HG03139 (cell line): ENCODE measurements around the gene AKT3.
A peak's percentile ranks its signal among the peaks of the same experiment; 100 is the strongest.

ENCODE experiments used
- ATAC-seq: cut with Tn5 transposase; IDR thresholded peaks from one replicate; pipeline ENCODE4 v1.9.1; 2021; ENCODE audit not compliant: unreplicated experiment

AKT3 gene

DNA sequence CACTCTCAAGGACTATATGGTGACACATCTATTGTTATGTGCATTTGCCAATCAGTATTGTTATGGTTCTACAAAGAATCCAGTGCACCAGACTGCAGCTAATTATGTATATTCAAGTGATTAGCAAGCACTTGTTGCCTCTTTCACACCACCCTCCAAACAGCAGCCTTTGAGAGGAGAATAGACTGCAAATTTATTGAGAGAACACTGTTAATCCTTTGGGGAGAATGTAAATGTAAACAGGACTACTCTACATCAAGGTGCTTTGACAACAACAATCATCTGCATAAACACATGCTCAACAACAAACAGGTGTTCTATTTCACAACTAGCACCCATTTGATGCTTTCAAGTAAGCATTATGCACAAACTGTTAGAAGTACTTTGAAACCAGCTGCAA, 117.4 kb downstream of the AKT3 start:
- ATAC-seq, result no peak

DNA sequence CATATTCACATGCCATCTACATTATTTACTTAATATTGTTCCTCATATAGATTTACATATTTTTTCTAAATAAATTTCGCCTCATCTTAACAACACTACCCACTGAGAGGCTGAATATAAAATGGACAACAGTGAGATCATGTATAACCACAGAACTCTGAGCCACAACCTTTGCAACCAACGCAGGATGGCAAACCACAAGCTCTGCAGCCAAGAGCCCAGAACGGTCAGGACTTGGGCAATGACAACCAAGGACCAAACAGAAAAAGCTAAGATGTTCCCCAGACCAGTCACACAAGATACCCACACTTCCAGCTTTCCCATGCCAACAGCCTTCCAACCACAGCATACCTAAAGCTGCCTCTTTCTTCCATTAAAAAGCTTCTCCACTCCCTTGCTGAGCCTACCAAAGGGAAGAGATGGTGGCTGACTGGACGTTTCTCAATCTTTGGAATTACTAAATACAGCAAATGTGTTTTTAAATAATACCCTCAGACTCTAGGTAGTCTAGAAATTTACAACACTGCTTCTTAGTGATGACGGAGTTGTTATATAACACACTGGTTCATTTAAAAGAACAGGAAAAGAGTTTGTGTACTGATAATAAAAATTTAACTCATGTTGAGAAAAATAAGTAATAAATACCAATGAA, 117.9 kb downstream of the AKT3 start:
- ATAC-seq, result no peak

DNA sequence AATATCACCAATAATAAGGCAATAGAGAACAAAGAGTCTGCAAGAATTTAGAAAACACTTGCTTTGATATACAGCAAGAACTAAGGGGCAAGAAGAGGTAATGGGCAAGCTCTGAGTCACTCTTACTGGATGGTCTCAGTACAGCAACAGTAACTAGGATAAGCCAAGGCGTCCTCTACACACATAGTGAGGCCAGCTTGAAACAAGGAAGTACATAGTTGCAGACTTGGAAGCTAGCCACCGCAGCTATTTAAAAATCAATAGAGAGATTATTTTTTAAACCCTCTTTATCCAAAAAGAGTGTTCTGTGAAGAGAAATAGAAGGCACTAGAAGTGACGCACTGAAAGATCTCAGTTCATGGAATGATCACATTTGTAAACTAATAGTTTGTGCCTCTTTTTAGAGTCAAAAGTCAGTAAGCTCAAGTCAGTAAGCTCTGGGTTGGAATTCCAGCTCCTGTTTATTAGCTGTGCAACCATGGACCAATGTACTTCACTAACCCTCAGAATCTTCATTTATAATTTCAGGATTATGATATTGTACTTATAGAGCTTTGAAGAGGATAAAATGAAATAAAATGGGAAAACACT, 118.6 kb downstream of the AKT3 start:
- no peak for ATAC-seq

DNA sequence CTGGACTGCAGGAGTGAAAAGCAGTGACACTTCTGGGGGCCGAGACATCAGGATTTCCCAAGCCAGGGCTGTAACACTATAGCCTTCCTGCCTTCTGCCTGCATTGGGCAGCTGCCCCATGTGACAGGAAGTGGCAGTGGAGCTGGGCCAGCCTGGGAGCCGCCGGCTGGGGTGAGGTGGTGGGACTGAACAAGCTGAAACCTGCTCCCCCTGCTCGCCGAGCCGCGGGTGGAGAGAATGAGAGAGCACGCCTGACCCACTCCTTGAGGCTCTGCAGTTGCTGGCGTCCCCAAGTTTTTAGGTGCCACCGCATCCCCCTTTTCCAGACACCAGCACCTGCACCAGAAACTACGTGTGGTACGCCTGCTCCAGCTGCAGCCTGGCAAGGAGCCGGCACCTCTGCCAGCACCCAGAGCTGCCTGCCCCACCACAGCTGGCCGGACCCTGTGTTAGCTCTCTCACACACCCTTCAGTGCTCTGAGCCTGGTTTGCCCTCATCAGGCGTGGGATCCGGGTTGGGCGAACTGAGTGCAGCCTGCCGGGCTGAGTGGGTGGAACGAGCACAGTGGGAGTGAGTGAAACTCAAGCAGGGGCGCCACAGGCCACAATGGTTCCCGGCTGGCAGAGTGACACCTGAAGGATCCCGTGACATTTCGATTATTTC, 119.4 kb downstream of the AKT3 start:
- ATAC-seq, result no peak

DNA sequence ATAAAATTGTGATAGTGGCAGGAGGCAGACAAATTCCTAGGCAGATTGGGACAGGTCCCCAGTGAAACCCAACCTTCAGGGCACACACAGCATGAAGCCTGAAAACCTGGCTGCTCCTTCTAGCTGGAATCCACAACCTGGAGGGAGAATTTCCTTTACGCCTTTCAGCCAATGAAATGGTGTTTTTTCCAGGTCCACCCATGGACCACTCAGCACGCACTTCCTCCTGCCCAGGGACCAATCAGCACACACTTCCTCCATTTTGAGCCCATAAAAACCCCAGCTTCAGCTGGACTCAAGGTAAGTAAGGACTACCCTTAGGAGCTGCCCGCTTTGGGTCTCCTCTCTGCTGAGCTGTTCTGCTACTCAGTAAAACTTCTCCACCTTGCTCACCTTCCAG, 120.1 kb downstream of the AKT3 start:
- no peak for ATAC-seq

DNA sequence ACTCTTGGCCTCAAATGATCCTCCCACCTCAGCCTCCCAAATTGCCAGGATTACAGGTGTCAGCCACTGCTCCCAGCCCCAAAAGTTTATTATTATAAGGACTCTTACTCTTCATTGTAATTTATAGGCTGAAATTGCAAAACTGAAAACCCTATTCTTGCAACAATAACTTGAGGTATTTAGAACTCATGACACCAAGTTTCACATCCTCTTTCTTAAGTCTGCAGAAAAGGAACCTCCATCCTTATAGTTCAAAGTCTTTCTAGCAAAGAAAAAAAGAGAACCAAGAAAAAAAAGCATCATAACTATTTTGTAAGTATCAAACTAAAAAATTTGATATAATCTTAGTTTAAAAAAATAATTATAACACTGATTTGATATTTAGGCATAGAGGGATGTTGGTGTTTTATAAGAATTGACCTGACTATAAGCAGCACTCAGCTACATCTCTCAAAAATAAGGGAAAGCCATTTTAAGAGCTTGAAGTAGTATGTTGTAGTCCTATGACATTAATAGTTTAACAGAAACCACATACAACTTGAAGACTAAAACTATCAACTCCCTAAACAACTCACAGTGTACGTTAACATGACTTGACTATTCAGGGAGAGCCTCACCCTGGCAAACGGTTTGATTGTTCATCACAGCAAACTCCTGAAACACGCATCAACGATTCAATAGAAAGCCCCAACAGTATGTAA, 122.4 kb downstream of the AKT3 start:
- ATAC-seq, result peak; percentile 79

DNA sequence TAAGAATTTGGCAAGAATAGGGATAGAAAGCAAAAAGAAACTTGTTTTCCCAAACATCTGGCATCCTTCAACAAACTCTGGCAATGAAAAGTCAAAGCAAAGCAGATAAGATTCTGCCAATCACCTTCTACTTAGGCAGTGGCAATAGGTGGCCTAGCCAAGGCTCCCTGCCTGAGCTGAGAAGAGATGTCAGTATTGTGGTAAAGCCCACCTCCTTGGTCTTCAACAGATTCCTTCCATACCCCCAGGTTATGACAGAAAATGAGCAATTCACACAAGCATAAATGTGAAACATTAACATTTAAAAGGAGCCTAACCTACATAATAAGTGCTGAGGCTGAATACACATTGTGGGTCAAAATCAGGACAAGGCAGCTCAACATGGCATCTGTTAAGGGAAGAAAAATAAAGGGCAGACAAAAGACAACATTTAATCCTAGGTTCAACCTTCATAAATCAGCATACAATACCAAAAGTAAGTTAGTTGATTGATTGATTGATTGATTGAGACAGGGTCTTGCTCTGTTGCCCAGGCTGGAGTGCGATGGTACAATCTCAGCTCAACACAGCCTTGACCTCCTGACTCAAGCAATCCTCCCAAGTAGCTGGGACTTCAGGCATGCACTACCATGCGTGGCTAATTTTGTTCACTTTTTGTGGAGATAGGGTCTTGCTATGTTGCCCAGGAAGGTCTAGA, 123.1 kb downstream of the AKT3 start:
- ATAC-seq, result peak; percentile 8

DNA sequence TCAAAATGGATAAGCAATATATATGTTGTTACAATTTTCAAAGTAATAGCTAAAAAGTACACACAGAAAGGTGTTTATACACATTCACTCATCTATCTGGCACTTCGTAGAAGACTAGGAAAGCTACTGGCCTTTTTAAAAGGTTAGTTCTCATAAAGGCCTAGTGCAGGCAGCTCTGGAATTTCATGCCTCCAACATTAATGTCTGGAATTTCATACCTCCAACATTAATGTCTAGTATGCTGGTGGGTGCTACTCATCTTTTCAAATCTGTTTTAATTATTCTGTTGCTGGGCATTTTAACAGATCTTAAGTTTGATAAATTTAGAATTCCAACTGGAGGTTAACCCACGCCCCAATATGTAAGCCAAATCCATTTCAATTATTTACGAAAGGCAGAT, 124.2 kb downstream of the AKT3 start:
- ATAC-seq, result no peak

DNA sequence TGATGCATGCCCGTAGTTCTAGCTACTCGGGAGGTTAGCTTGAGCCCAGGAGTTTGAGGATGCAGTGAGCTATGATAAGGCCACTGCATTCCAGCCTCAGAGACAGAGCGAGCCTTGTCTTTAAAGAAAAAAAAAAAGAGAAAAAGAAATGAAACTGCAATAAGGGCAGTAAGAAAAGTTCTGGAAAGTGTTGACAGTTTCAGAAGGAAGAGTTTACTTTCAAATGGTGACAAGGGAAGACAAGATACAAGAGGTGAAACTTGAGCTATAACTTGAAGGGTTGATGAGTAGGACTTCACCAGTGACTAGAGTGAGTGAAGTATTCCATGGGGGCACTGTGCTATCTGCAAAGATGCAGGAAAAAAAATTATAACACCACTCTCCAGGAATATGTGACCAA, 125.0 kb downstream of the AKT3 start:
- no peak for ATAC-seq

DNA sequence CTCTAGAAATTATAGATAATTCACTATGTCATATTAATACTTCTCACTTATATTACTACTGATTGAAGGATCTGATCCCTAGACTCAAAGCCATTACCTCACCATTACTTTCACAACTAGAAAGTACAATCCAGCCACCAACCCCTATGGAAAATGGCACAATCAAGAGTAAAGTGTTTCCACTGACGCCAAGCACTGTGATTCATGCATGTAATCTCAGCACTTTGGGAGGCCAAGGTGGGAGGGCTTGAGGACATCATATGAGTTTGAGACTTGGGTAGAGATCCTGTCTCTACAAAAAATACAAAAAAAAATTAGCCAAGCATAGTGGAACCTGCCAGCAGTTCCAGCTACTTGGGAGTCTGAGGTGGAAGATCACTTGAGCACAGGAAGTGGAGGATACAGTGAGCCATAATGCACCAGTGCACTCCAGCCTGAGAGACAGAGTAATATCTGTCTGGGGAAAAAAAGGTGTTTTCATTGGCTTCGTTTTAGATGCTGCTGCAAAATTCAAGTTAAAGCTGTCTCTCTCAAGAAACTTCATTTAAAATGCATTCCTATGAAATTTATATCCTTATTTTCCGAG, 126.5 kb downstream of the AKT3 start:
- ATAC-seq, result no peak

DNA sequence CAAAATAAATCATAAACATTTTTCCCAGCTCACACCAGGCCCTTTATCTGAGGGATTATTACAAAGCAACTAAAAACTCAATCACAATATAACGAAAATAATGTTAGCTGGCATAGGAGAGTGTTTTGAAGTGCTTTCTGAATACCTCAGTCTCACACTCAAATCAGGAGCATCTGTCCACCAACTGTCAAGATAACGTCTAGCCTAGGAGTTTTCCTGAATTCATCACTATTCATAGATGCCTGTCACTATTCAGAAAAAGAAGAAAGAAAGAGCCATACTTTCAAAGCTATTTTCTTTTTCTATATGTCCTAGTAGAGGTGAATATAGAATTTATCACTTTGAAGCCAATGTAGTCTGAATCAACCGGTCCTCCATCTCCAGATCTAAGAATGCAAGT, 127.0 kb downstream of the AKT3 start:
- no peak for ATAC-seq

DNA sequence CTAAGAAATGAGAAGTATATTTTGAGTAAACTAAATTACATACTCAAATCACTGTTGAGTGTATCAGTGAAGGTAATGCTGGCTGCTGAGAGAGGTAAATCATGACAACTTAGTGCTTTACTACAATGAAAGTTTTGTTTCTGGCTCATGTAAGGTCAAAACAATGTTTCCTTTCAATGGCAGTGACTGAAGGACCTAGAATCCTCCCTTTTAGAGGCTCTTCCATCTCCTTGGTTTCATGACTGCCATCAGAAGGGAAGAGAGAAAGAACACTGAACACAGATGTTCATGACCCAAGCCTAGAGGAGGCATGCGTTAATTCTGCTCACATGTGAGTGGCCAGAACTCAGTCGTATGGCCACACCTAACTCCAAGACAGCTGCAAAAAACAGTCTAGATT, 130.6 kb downstream of the AKT3 start:
- no peak for ATAC-seq

DNA sequence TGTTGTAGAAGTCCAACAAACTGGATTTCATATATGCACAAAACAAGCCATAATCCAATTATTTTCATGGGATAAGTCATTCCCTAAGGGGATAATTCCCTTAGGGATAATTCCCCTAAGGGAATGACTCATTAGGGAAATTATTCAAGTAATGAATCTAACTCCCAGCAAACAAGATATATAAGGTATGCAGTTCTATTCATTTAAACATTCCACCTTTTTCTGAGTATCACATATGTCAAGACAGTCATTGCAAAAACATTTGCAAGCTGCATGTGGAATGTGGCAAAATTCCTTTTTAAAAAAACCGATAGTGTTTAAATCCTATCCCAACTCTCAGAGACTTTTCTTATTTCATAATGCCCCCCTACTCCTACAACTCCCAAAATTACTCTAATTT, 131.2 kb downstream of the AKT3 start:
- ATAC-seq, result no peak

DNA sequence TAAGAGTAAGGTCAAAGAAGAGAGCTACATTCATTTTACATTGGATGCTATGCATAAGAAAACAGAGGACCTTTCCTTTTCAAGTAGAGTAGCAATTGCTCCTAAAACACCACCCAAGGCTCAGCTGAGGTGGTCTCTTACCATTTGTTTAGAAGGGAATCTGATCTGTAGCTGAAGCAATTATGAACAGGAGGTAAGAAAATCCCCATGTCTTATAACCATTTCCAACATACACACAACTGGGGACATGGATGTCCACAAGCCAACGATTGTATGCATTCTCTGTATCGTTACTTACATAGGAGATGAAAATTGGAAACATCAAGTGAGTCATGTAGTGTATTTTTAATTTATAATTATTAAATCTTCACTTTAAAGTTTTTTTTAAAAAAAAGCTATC, 132.0 kb downstream of the AKT3 start:
- no peak for ATAC-seq

DNA sequence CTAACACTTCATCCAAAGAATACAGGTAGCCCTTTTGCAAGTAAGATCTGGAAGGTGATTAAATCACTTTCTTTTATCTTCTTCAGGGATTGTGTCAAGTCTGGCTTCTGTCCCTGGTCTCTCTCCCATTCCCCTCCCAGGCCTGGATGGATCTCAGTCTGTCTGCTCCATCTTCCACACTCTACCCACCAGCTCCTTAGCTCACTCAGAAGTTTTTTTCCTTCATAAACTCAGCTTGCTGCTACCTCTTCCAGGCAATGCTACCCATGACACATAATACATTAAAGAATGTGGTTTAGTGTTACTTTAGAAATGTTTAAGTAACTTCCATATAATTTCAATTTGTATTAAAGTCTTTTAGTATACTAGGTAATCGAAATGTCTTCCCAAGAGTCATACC, 133.1 kb downstream of the AKT3 start:
- no peak for ATAC-seq

DNA sequence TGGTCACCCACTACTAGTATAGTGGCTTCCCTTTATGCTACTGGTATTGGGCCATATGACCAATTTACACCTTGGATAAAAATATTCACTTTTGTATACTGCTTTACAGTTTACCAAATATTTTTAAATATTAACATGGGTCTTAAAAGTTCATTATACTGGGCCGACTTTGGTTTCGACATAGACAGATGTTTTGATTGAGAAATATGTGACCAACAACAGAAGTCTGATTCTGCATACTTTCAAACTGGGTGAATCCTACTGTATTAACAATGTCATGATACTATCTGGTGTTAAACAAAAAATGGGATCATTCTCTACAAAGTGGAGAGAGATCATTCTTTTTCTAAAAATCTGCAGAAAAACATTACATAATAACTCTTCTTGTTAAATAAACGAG, 134.8 kb downstream of the AKT3 start:
- no peak for ATAC-seq

DNA sequence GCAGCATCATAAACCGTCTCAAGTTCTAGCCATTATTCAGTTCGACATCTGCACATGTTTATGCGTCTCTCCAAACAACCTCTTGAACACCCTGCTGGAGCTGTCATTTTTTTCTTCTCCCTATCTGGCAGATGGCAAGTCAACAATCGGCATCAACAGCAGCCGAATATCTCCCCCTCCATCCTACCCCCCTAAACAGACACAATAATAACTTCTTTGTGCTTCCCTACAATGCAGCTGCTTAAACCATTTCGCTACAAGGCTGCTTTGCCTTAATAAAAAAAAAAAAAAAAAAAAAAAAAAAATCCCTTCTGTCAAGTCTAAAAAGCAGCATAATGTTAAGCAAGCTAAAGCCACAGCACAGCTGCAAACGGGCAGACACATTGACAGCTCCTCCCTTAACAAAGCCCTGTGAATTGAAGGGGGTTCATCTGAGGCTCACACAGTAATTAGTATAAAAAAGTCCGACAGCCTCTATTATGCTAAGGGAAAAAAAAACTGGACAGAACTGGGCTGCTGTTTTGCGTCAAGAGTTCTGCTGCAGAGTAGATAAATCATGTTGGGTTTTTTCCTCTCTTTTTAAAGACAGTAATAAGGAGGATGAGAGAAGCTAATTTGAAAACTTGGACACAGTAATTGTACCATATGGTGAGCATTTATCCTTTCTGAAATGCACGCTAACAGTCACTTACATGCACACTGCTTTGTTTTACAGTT, 136.4 kb downstream of the AKT3 start:
- ATAC-seq, result no peak

DNA sequence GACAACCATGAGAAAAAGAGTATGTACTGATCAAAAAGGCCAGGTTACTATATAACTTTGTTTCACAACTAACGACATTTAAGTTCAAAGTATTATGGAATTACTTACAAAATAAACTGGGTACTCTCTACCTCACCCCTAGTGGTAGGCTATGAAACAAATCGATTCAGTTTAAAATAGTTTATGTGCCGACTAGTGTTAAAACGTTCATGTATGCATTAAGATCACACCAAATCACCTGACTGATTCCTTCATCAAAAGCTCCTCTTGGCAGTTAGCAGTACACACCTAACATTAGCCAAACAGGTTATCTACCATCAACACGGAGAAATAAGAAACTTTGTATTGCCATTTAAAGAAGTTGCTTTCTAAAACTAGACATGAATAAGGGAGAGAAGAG, 137.1 kb downstream of the AKT3 start:
- no peak for ATAC-seq

DNA sequence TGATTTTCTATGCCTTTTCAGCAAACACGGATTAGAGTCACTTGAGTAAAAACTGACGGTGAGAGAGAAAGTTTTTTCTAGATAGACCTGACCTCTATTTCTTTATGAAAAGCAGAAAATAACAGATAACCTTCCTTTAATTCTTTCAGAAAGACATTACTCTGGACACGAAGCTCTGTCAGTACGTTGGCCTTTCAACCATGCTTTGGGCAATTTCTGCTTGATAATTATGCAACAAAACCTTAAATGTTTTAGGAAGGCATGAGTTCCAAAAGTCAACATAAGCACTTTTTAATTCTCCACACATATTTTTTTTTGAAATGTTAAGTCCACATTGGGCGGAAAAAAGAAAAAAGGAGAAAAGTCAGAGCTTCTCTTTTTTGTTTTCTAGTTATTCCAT, 137.8 kb downstream of the AKT3 start:
- ATAC-seq, result no peak

DNA sequence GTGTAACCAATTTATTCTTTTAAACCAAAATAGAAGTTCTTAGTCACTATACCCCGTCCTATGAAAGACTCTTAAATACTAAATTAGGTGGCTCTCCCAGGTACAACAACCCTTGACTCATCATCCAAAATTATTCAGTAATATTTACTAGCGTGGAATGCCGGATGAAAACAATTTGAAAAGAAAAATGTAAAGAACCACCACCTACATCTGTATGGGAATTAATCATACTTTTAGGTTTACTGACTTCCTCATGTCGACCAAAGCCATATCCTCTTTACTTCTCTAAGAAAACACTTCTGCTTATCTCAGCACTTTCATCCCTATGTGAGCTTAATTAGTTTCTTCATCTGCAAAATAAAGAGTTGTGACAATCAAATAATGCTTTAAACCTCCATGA, 139.6 kb downstream of the AKT3 start:
- ATAC-seq, result no peak

DNA sequence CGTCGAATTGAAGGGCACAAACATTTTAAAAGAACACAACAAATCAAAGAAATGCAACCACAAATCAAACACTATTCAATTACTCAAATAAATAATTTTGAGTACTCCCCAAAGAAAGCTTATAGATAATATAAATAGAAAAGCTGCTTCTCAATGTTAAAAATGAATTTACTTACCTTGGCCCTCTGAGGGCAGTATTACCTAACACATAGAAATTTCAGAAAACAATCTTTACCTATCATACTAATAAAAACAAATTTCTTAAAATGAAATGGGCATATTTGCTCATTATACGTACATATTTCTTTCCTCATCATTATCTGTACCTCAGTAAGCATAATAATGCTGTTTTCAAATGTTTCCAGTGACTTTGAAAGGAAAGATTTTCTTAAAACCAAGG, 141.8 kb downstream of the AKT3 start:
- no peak for ATAC-seq
